ENCODE results near the gene CD3D.
A peak's percentile ranks its signal among the peaks of the same experiment; 100 is the strongest.

CD3D gene

DNA sequence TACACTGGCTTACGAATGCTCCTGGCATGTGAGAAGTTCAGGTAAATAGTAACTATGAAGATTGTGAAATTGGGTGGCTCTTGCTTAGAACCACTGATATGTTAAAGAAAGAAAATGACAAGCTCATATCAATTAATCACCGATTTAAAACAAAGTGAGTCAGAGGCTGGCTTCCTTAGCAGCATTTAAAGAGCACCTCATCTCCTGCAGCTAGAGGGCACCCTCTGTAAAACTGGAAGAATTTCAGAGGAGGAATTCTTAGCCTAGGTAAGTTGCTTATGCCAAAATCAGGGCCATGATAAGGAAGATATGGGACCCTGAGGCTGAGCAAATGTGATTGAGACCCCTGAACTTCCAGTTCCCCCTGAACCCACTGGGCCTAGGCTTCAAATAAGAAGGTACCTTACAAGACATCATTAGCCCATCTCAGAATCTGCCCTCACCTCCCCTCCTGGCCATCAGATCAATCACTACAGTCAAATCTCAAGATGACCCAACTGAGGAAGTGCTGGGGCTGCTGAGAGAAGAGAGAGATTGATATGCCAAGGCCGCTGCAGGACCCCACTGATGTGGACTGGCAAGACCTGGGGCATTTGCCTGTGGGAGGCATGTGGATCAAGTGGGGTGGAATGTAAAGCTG, 46.6 kb downstream of the CD3D start:
- DNase-seq = peak; percentile 27 to 56

DNA sequence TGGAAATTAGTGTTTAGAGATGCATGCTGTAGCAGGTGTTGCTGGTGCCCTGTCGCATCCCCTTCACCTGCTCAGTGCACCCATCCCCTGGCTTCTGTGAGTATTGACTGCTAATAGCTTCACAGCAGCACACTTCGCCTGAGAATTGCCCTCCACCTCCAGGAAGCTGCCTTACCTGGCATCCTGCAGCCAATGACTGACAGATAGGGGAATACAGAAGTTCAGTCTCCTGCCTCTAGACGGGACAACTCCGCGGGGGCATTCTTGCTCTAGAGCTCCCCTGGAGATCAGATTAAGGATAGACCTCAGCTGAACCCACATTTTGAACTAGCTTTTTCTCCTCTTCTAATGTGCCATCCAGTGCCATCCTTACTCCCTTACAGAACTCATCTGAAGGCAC, 47.3 kb downstream of the CD3D start:
- DNase-seq = peak; percentile 53 to 71

DNA sequence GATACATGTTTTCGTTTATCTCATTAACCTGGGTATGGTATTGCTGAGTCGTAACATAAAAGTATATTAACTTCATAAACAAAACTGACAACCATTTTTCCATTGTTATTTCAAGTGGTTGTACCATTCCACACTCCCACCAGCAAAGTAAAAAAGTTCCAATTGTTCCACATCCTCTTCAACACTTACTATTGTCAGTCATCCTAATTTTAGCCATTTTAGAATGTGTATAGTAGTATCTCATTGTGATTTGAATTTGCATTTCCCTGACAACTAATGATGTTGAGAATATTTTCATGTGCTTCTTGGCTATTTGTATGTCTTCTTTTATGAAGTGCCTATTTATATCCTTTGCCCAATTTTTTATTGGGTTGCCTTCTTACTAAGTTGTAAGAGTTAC, 48.5 kb downstream of the CD3D start:
- DNase-seq = no peak

DNA sequence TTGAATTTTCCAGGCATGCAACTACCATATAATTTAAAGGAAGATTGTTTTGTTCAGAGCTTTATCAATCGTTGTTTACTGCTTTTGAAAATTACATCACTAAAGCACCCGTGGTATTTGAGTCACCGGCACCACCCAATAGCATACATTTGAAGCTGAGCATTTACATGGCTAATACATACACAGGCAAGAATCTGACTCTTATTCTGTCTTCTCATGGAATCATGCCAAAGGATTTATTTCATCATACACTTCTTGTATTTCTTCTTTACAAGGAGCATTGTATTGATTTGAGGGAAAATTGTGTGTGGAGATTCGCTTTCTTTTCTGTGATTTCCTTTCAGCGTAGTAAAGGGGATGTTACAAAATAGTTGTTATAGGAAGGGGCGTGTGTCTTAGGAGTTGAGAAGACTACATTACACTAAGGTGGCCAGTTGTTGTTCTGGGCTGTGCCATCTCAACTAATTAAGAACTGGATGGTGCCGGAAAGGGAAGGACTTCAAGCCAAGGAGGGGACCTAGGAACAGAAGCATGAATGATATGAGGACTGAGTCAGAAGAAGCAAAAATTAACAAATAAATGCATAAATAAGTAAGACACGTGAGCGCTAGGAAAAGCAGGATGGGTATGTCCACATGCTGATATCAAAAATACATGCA, 50.9 kb downstream of the CD3D start:
- no peak for DNase-seq

GRCh38 chr11:118290923-118291322, 51.6 kb downstream of the CD3D start:
- peak; percentile 22 to 59 for DNase-seq

DNA sequence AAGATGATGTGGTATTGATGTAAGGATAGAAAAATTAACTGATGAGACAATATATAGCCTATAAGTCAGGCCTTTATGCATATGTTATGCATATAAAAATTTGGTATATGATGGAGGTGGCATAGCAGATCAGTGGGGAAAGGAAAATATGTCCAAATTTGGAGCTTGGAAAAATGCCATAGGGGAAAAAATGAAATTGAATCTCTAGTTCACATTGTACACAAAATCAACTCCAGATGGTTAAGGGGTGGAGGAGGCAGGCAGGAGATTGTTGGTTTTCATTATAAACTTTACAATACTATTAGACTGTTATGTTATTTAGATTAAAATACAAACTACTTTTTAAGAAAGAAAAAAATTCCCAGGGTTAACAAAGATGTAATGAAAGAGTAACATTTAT, 53.1 kb downstream of the CD3D start:
- no peak for DNase-seq
